C4-2B (cell line): ENCODE results near the gene BSCL2.
"Not testable (repeated sequence)": the region's sequence is repeated elsewhere in the genome, so short reads cannot be mapped to it uniquely, and the experiment has no call there.

Experiments used
- CTCF ChIP-seq: fragments of 450-650 bp; conservative IDR thresholded peaks from 2 replicates; pipeline ENCODE4 v1.5.1; 2017; ENCODE audit warnings: mild to moderate bottlenecking
- ZFX ChIP-seq: fragments of 450-650 bp; IDR thresholded peaks from 2 replicates; pipeline ENCODE4 v1.6.1; 2017

- TF ChIP-seq CTCF, ZFX: not testable (repeated sequence)
Observed at GRCh38 chr11:62730076-62730475, 22.9 kb upstream of the BSCL2 start.
